ENCODE data around the gene KIDINS220.
A peak's percentile ranks its signal among the peaks of the same experiment; 100 is the strongest.

The KIDINS220 gene

GRCh38 chr2:8836971-8837794 is at the start of gene KIDINS220:
Gene KIDINS220, minus strand, starts transcription at chr2:8837613. Its CDS starts 10,520 bp downstream, at chr2:8827093.
- DNase-seq: peak in 55 of 56 donors; percentile 48 to 92 (median 79)

GRCh38 chr2:8886876-8887275 is 49.5 kb upstream of the KIDINS220 start:
- DNase-seq: no peak

GRCh38 chr2:8886202-8886518 is 48.7 kb upstream of the KIDINS220 start:
- no peak for DNase-seq

- DNase-seq: no peak
Observed at GRCh38 chr2:8885449-8886201, 48.2 kb upstream of the KIDINS220 start.

- DNase-seq: no peak
Observed at GRCh38 chr2:8884812-8885211, 47.4 kb upstream of the KIDINS220 start.

GRCh38 chr2:8882094-8882493 is 44.7 kb upstream of the KIDINS220 start:
- DNase-seq: peak in 8 of 56 donors; percentile 2 to 23 (median 10)

- DNase-seq: no peak
Observed at GRCh38 chr2:8877894-8878293, 40.5 kb upstream of the KIDINS220 start.

- DNase-seq: no peak
Observed at GRCh38 chr2:8877332-8877731, 39.9 kb upstream of the KIDINS220 start.

GRCh38 chr2:8876628-8877027 is 39.2 kb upstream of the KIDINS220 start:
- DNase-seq: no peak

- DNase-seq: peak in 2 of 56 donors; percentile 28 to 29
Observed at GRCh38 chr2:8872821-8873432, 35.5 kb upstream of the KIDINS220 start.

- DNase-seq: no peak
Observed at GRCh38 chr2:8870441-8870840, 33.0 kb upstream of the KIDINS220 start.

GRCh38 chr2:8867363-8867762 is 29.9 kb upstream of the KIDINS220 start:
- DNase-seq: no peak

- no peak for DNase-seq
Observed at GRCh38 chr2:8863331-8863953, 26.0 kb upstream of the KIDINS220 start.

- no peak for DNase-seq
Observed at GRCh38 chr2:8862230-8862629, 24.8 kb upstream of the KIDINS220 start.

GRCh38 chr2:8861797-8862196 is 24.4 kb upstream of the KIDINS220 start:
- DNase-seq: no peak

- no peak for DNase-seq
Observed at GRCh38 chr2:8860239-8860638, 22.8 kb upstream of the KIDINS220 start.

GRCh38 chr2:8858910-8859309 is 21.5 kb upstream of the KIDINS220 start:
- DNase-seq: no peak

- no peak for DNase-seq
Observed at GRCh38 chr2:8858264-8858663, 20.9 kb upstream of the KIDINS220 start.

- no peak for DNase-seq
Observed at GRCh38 chr2:8857709-8858108, 20.3 kb upstream of the KIDINS220 start.

- DNase-seq: no peak
Observed at GRCh38 chr2:8856176-8856575, 18.8 kb upstream of the KIDINS220 start.

GRCh38 chr2:8855010-8855409 is 17.6 kb upstream of the KIDINS220 start:
- no peak for DNase-seq

- DNase-seq: no peak
Observed at GRCh38 chr2:8853426-8853825, 16.0 kb upstream of the KIDINS220 start.

Data from amygdala (tissue), 56 donors.